Gastrocnemius medialis (tissue), 4 donors: ENCODE results near the gene SIRT6. TPM values are rescaled to one million over a fixed set of nuclear protein-coding genes. Genes with fewer than 3 reads are reported as not detected.

Experiments used
- ATAC-seq, 2 donors: fragments of 150-250 bp; one replicate each; pipeline ENCODE4 v1.9.1; 2016
- DNase-seq, 2 donors: peaks; one replicate each; pipeline ENCODE4 v3.0.0-alpha.2; 2019
- H3K27ac ChIP-seq, 4 donors: fragments of 200-600 bp; sonication (generic); 1 replicate in 1 of 4; 2 replicates in 3 of 4; pipeline ENCODE4 v1.5.1; 2016 to 2018; ENCODE audit warnings: mild to moderate bottlenecking in 2 of 4, moderate library complexity in 1 of 4
- H3K27me3 ChIP-seq, 3 donors: fragments of 200-600 bp; sonication (generic) in 2 of 3; 1 replicate in 1 of 3; 2 replicates in 2 of 3; pipeline versions ENCODE4 v1.5.1 to v1.6.0; 2016 to 2019; ENCODE audit warnings: mild to moderate bottlenecking in 1 of 3, moderate library complexity in 1 of 3
- H3K36me3 ChIP-seq, 2 donors: fragments of 200-600 bp; sonication (generic) in 1 of 2; one replicate each; pipeline ENCODE4 v1.5.1; 2017 to 2018
- H3K4me1 ChIP-seq, 2 donors: fragments of 200-600 bp; sonication (generic) in 1 of 2; one replicate each; pipeline ENCODE4 v1.5.1; 2016 to 2017; ENCODE audit warnings: mild to moderate bottlenecking in 2 of 2
- H3K4me3 ChIP-seq, 4 donors: fragments of 200-600 bp; sonication (generic) in 3 of 4; 1 replicate in 1 of 4; 2 replicates in 3 of 4; pipeline ENCODE4 v1.5.1; 2016 to 2019; ENCODE audit warnings: mild to moderate bottlenecking in 2 of 4
- H3K9me3 ChIP-seq, 3 donors: fragments of 200-600 bp; sonication (generic) in 2 of 3; 1 replicate in 1 of 3; 2 replicates in 2 of 3; pipeline ENCODE4 v1.5.1; 2016 to 2019
- POLR2A ChIP-seq, 2 donors: fragments of 450-650 bp; IDR thresholded peaks; one replicate each; pipeline ENCODE4 v1.6.1; 2017; ENCODE audit warnings: antibody characterized with exemption in 2 of 2, mild to moderate bottlenecking in 2 of 2, moderate library complexity in 2 of 2
- in situ Hi-C, 4 donors: fragments of 200-750 bp; cut with MboI; loops; one replicate each; pipeline versions ENCODE4 v1.15.0 to v1.8.0; 2017; ENCODE audit warnings: low sequenced_read_pairs in 4 of 4
- intact Hi-C: fragments of 100-400 bp; cut with DNase I; formaldehyde crosslinking; loops from one replicate; pipeline ENCODE4 v1.15.1; 2023; ENCODE audit warnings: low total_unique reads
- total RNA-seq, 4 donors: library from RNA; depleted of rRNA; stranded (reverse); fragments of >200 nt; gene quantifications; one replicate each; pipeline versions ENCODE4 v1.1.0 to v1.2.3, GENCODE V29; 2016
- TF ChIP-seq, protein P1 (sequence below), 5 experiments: fragments of 450-650 bp in 3 of 5; fragments of 200-600 bp in 2 of 5; sonication (generic) in 2 of 5; IDR thresholded peaks in 4 of 5; conservative IDR thresholded peaks in 1 of 5; 1 replicate in 4 of 5; 2 replicates in 1 of 5; pipeline ENCODE4 v1.5.1; 2016 to 2019; ENCODE audit warnings: antibody characterized with exemption in 5 of 5, mild to moderate bottlenecking in 3 of 5, moderate library complexity in 3 of 5

Gene SIRT6
- total RNA-seq, 4 donors from 2014 or later, result 11.7 to 25.7 (median 13.7) TPM

DNA sequence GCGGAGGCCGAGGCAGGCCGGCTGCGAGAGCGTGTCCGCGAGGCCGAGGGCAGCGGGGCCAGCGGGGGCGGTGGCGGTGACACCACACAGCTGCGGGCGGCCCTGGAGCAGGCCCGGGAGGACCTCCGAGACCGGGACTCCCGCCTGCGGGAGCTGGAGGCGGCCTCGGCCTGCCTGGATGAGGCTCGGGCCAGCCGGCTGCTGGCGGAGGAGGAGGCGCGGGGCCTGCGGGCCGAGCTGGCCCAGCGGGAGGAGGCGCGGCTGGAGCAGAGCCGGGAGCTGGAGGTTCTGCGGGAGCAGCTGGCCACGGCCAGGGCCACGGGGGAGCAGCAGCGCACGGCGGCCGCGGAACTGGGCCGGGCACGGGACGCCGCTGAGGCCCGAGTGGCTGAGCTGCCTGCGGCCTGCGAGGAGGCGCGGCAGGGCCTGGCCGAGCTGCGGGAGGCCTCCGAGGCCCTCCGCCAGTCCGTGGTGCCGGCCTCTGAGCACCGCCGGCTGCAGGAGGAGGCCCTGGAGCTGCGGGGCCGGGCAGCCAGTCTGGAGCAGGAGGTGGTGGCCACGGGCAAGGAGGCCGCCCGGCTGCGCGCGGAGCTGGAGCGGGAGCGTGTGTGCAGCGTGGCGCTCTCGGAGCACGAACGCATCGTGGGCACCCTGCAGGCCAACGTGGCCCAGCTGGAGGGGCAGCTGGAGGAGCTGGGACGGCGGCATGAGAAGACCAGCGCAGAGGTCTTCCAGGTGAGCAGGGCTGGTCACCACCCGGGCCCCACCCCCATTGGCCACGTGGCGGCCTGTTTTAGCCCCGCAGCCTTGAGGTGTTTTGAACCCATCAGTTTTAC is 35.3 kb upstream of the SIRT6 start:
- TF ChIP-seq, protein P1, sequence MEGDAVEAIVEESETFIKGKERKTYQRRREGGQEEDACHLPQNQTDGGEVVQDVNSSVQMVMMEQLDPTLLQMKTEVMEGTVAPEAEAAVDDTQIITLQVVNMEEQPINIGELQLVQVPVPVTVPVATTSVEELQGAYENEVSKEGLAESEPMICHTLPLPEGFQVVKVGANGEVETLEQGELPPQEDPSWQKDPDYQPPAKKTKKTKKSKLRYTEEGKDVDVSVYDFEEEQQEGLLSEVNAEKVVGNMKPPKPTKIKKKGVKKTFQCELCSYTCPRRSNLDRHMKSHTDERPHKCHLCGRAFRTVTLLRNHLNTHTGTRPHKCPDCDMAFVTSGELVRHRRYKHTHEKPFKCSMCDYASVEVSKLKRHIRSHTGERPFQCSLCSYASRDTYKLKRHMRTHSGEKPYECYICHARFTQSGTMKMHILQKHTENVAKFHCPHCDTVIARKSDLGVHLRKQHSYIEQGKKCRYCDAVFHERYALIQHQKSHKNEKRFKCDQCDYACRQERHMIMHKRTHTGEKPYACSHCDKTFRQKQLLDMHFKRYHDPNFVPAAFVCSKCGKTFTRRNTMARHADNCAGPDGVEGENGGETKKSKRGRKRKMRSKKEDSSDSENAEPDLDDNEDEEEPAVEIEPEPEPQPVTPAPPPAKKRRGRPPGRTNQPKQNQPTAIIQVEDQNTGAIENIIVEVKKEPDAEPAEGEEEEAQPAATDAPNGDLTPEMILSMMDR (IDR thresholded peaks at IDR 0.05 in 4 of 5, conservative IDR thresholded peaks at IDR 0.05 in 1 of 5), result no peak
- TF ChIP-seq POLR2A (IDR thresholded peaks at IDR 0.05), result no peak
- peaks cover 0 to 4% (median 0%) of the 10 kb centered on the region in 3 donors for H3K27me3 ChIP-seq
- in situ Hi-C loops, result no loop called here
- ATAC-seq (no peak), DNase-seq (no peak)
- H3K4me1 ChIP-seq, result no peaks in the 10 kb centered on the region
- intact Hi-C loops, result no loop called here
- H3K27ac ChIP-seq, result no peak overlapping the region
- H3K9me3 ChIP-seq, result no peaks in the 10 kb centered on the region
- no peaks in the 10 kb centered on the region for H3K36me3 ChIP-seq
- no peak overlapping the region for H3K4me3 ChIP-seq

- H3K9me3 ChIP-seq, result no peaks in the 10 kb centered on the region
- no peak overlapping the region for H3K4me3 ChIP-seq
- H3K27ac ChIP-seq, result no peak overlapping the region
- in situ Hi-C loops (no loop called here), intact Hi-C loops (no loop called here)
- peaks cover 0 to 4% (median 0%) of the 10 kb centered on the region in 3 donors for H3K27me3 ChIP-seq
- ATAC-seq, result no peak
- no peak for DNase-seq
- no peaks in the 10 kb centered on the region for H3K36me3 ChIP-seq
- H3K4me1 ChIP-seq, result no peaks in the 10 kb centered on the region
- TF ChIP-seq, protein P1 (IDR thresholded peaks at IDR 0.05 in 4 of 5, conservative IDR thresholded peaks at IDR 0.05 in 1 of 5), result no peak
- TF ChIP-seq POLR2A (IDR thresholded peaks at IDR 0.05), result no peak
Measured at GRCh38 chr19:4216846-4217245, 34.5 kb upstream of the SIRT6 start.

DNA sequence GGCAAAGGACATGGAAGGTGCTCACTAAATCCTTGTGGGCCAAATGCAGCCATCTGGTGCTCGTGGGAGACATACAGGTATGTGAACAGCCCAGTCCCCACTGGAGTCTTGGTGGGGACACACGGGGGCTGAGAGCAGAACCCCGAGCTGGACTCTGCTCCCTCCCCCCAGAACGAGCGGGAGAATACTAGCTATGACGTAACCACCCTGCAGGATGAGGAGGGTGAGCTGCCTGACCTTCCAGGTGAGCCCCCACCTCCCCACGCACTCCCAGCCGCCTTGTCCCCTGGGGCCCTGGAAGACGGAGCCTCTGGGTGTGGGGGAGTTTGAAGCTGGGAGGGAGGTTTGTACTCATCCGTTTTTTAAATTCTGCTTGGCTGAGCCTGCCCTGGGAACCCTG is 33.4 kb upstream of the SIRT6 start:
- H3K4me1 ChIP-seq, result no peaks in the 10 kb centered on the region
- no peak for DNase-seq
- H3K9me3 ChIP-seq, result no peaks in the 10 kb centered on the region
- no peaks in the 10 kb centered on the region for H3K36me3 ChIP-seq
- no peak overlapping the region for H3K4me3 ChIP-seq
- TF ChIP-seq POLR2A (IDR thresholded peaks at IDR 0.05), result no peak
- TF ChIP-seq, protein P1 (IDR thresholded peaks at IDR 0.05 in 4 of 5, conservative IDR thresholded peaks at IDR 0.05 in 1 of 5), result no peak
- ATAC-seq, result no peak
- intact Hi-C loops, result no loop called here
- no peak overlapping the region for H3K27ac ChIP-seq
- in situ Hi-C loops, result no loop called here
- H3K27me3 ChIP-seq, result peaks cover 0 to 4% (median 0%) of the 10 kb centered on the region in 3 donors

GRCh38 chr19:4213116-4213515 is 30.8 kb upstream of the SIRT6 start:
- H3K4me1 ChIP-seq, result no peaks in the 10 kb centered on the region
- H3K4me3 ChIP-seq, result no peak overlapping the region
- in situ Hi-C loops (no loop called here), intact Hi-C loops (no loop called here)
- H3K9me3 ChIP-seq, result no peaks in the 10 kb centered on the region
- H3K27me3 ChIP-seq, result peaks cover 0 to 8% (median 0%) of the 10 kb centered on the region in 3 donors
- DNase-seq, result no peak
- no peak overlapping the region for H3K27ac ChIP-seq
- TF ChIP-seq POLR2A (IDR thresholded peaks at IDR 0.05), result no peak
- no peaks in the 10 kb centered on the region for H3K36me3 ChIP-seq
- ATAC-seq, result no peak

GRCh38 chr19:4210166-4210731 is 27.9 kb upstream of the SIRT6 start:
- Histone ChIP-seq H3K4me3 (no peak overlapping the region), H3K9me3 (no peaks in the 10 kb centered on the region), H3K36me3 (no peaks in the 10 kb centered on the region), H3K27ac (no peak overlapping the region), H3K27me3 (peaks cover 0 to 8% (median 0%) of the 10 kb centered on the region in 3 donors), H3K4me1 (no peaks in the 10 kb centered on the region)
- intact Hi-C loops (no loop called here), in situ Hi-C loops (no loop called here)
- DNase-seq (no peak), ATAC-seq (no peak)
- TF ChIP-seq, protein P1 (IDR thresholded peaks at IDR 0.05 in 4 of 5, conservative IDR thresholded peaks at IDR 0.05 in 1 of 5), result no peak
- TF ChIP-seq POLR2A (IDR thresholded peaks at IDR 0.05), result no peak
